ENCODE data around the gene AVPI1. TPM values are rescaled to one million over a fixed set of nuclear protein-coding genes. Genes with fewer than 3 reads are reported as not detected.
"Not testable (repeated sequence)": the region's sequence is repeated elsewhere in the genome, so short reads cannot be mapped to it uniquely, and the experiment has no call there.

Gene AVPI1
- total RNA-seq, 4 donors from 2014 or later = 1.4 to 14.1 (median 3.0) TPM

- TF ChIP-seq POLR2A (IDR thresholded peaks at IDR 0.05) = no peak
- no peak for TF ChIP-seq CTCF (IDR thresholded peaks at IDR 0.05 in 4 of 5, conservative IDR thresholded peaks at IDR 0.05 in 1 of 5)
- H3K4me1 ChIP-seq = peaks cover 16 to 34% of the 10 kb centered on the region in 2 donors
- in situ Hi-C loops (cut with MboI; ENCODE audit: low sequenced_read_pairs in 4 of 4) (no loop called here), intact Hi-C loops (cut with DNase I; ENCODE audit: low total_unique reads) (loop anchor here (5.0 kb wide), 1 partner anchor 148 kb away; the partner anchor contains the start of genes MMS19 and UBTD1)
- no peak overlapping the region for H3K27ac ChIP-seq
- ATAC-seq = no peak
- H3K27me3 ChIP-seq = no peaks in the 10 kb centered on the region
- peaks cover 0 to 11% of the 10 kb centered on the region in 2 donors for H3K36me3 ChIP-seq
- DNase-seq = no peak
- no peak overlapping the region for H3K4me3 ChIP-seq
- H3K9me3 ChIP-seq = no peaks in the 10 kb centered on the region
Measured at GRCh38 chr10:97644936-97645335, 42.1 kb downstream of the AVPI1 start.

GRCh38 chr10:97643441-97643985 is 43.5 kb downstream of the AVPI1 start:
- no peak overlapping the region for H3K4me3 ChIP-seq
- intact Hi-C loops (cut with DNase I; ENCODE audit: low total_unique reads) = loop anchor here (5.0 kb wide), 1 partner anchor 146 kb away; the partner anchor contains the start of genes MMS19 and UBTD1
- in situ Hi-C loops (cut with MboI; ENCODE audit: low sequenced_read_pairs in 4 of 4) = no loop called here
- TF ChIP-seq POLR2A (IDR thresholded peaks at IDR 0.05) = no peak
- no peak for TF ChIP-seq CTCF (IDR thresholded peaks at IDR 0.05 in 4 of 5, conservative IDR thresholded peaks at IDR 0.05 in 1 of 5)
- peaks cover 16 to 22% of the 10 kb centered on the region in 2 donors for H3K4me1 ChIP-seq
- ATAC-seq (no peak), DNase-seq (no peak)
- no peaks in the 10 kb centered on the region for H3K27me3 ChIP-seq
- no peak overlapping the region for H3K27ac ChIP-seq
- H3K36me3 ChIP-seq = peaks cover 0 to 11% of the 10 kb centered on the region in 2 donors
- no peaks in the 10 kb centered on the region for H3K9me3 ChIP-seq

- DNase-seq; H3K9me3 ChIP-seq; H3K27ac ChIP-seq; H3K4me3 ChIP-seq; H3K27me3 ChIP-seq; in situ Hi-C loops (cut with MboI; ENCODE audit: low sequenced_read_pairs in 4 of 4); ATAC-seq: not testable (repeated sequence)
- H3K4me1 ChIP-seq = peaks cover 16 to 20% of the 10 kb centered on the region in 2 donors
- H3K36me3 ChIP-seq = peaks cover 0 to 11% of the 10 kb centered on the region in 2 donors
- intact Hi-C loops (cut with DNase I; ENCODE audit: low total_unique reads) = loop anchor here (5.0 kb wide), 1 partner anchor 145 kb away; the partner anchor contains the start of genes MMS19 and UBTD1
Measured at GRCh38 chr10:97642471-97643159, 44.4 kb downstream of the AVPI1 start.

- no peaks in the 10 kb centered on the region for H3K9me3 ChIP-seq
- DNase-seq = peak in 1 of 2 donors; percentile 4
- H3K27ac ChIP-seq = peak overlapping the region; percentile 60 to 85 (median 73)
- in situ Hi-C loops (cut with MboI; ENCODE audit: low sequenced_read_pairs in 4 of 4) (no loop called here), intact Hi-C loops (cut with DNase I; ENCODE audit: low total_unique reads) (loop anchor here (2.0 to 5.0 kb wide), 2 partner anchors 46 to 144 kb away; partner anchors contain the start of genes AVPI1, MMS19 and UBTD1)
- peak; percentile 50 to 53 for ATAC-seq
- TF ChIP-seq CTCF (IDR thresholded peaks at IDR 0.05 in 4 of 5, conservative IDR thresholded peaks at IDR 0.05 in 1 of 5) (no peak), POLR2A (IDR thresholded peaks at IDR 0.05) (peak in 1 of 2 donors; percentile 8)
- peak overlapping the region; percentile 74 to 93 (median 88) for H3K4me3 ChIP-seq
- no peaks in the 10 kb centered on the region for H3K27me3 ChIP-seq
- peaks cover 16 to 20% of the 10 kb centered on the region in 2 donors for H3K4me1 ChIP-seq
- H3K36me3 ChIP-seq = peaks cover 0 to 11% of the 10 kb centered on the region in 2 donors
Measured at GRCh38 chr10:97640868-97641811, 45.9 kb downstream of the AVPI1 start.

All from gastrocnemius medialis (tissue), 4 donors.